Stimulated activated CD4-positive, alpha-beta T cell treated with anti-CD3 and anti-CD28 coated beads, Interleukin-2, amount 100 ng/mL, for 24 hours (primary cell): ENCODE results near the gene SBF1.
"Not testable (repeated sequence)": the region's sequence is repeated elsewhere in the genome, so short reads cannot be mapped to it uniquely, and the experiment has no call there.

Experiments used
- DNase-seq, 2 donors: peaks; one replicate each; pipeline ENCODE4 v3.0.0-alpha.2; 2020

Gene SBF1

DNA sequence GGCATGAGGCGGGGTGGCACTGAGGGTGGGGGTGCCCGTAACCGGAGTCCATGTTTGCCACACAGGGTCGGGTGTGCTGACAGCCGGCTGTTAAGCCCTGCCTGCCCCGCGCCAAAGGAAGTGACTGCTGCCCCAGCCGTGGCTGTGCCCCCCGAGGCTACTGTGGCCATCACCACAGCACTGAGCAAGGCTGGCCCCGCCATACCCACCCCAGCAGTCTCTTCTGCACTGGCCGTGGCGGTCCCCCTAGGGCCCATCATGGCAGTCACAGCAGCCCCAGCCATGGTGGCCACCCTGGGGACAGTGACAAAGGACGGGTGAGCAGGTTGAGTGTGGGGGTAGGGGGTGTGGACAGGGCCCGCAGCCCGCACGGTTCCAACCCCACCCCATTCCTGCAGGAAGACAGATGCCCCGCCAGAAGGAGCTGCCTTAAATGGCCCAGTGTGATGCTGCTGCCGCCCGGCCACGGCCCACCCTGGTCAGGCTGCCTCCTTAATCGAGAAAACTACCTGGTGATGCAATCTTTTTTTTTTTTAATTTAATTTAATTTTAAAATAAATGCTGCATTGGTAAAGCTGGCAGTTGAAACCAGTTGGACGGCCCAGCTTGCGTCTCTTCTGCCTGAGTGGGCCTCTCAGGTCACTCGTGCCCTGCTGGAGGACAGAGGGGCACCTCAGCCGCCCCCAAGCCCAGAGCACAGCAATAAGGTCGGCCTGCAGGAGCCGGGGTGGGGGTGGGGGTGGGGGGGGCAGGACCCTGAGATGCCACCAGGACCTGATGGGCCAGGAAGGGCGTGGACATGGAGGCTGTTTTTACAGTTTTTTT lies 30.8 kb downstream of the SBF1 start:
- no peak for DNase-seq

DNA sequence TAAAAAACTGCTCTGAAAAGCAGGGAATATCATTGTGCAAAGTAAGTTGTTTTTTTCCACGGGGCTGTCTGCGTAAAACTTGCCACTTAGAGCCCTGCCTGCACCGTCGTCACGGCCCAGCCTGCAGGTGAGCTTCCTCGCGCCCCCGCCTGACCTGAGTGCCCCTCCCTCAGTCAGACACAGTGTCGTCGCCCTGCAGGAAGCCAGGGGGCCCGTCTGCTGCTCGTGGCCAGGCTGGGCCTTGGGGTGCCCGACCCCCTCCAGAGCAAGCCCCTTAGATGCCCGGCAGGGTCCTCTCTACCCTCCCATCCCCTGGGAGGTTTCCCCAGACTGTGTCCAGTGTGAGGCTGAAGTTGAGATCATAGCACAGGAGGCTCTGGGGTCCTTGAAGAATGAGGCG lies 31.6 kb downstream of the SBF1 start:
- DNase-seq = no peak

DNA sequence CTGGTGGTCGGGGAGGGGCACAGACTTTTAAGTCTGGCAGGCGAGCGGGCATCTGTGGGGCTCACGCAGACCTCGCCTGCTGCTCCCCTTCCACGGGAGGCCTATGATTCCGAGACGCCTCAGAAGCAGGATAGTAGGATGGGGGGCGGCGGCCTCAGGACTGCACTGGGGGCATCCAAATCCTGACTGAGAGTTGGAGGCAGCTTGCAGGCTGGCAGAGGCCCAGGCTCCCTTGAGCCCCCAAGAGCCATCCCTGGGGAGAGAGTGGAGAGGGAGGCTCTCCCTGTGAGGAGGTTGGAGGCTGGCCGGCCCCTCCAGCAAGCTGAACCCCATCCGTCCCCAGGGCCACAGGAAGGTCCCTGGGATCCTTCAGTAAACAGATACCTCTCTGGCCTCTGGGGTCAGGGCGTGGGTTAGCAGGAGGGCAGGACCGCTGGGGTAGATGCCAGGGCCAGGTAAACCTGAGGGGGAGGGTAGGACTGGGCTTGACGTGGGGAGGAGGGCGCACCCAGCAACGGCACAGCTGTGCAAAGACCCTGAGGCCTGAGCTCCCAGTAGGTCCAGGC lies 33.3 kb downstream of the SBF1 start:
- no peak for DNase-seq

DNA sequence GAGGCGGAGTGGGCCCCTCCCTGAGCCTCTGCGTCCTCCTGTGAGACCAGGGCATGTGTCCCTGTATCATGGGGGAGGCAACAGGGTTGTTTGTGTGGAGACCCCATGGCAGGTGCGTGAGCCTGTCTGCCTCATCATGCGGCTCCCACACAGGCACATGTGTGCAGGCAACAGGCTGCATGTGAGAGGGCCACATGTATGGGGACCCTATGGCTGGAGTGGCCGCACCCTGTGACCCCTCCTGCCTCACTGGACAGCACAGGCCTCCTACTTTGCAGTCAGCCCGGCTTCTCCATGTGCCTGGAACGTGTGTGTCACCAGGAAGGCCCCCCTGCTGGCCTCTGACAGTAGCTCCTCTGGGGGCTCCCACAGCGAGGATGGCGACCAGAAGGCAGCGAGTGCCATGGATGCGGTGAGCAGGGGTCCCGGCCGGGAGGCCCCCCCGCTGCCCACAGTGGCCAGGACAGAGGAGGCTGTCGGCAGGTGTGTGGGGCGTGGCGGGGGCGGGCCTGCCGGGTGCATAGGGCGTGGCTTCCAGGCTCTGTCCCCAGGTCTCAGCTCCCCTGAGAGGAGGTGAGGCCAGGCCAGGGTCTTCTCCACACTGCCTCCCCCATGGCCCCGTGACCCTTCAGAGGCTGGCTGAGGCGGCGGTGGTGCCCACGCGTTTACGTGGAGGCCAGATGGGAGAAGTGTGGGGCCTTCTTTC lies 34.1 kb downstream of the SBF1 start:
- no peak for DNase-seq

DNA sequence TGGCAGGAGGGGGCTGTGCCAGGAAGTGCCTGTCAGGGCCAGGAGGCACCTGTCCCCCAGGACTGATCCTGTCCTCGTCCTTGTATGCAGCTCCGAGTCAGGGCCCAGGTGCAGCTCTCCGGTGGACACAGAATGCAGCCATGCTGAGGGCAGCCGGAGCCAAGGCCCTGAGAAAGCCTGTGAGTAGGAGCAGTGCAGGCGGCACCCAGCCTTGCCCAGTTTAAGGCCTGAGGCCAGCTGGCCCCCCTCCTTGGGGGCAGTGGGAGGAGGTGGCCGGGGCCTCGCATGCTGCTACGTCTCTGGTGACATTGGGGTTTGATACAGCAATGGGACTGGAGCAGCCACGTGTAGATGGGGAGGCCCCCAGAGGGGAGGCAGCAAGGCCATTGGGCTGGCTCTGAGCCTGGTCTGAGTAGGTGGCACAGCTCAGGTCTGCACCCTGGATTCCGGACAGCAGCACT lies 34.9 kb downstream of the SBF1 start:
- no peak for DNase-seq

DNA sequence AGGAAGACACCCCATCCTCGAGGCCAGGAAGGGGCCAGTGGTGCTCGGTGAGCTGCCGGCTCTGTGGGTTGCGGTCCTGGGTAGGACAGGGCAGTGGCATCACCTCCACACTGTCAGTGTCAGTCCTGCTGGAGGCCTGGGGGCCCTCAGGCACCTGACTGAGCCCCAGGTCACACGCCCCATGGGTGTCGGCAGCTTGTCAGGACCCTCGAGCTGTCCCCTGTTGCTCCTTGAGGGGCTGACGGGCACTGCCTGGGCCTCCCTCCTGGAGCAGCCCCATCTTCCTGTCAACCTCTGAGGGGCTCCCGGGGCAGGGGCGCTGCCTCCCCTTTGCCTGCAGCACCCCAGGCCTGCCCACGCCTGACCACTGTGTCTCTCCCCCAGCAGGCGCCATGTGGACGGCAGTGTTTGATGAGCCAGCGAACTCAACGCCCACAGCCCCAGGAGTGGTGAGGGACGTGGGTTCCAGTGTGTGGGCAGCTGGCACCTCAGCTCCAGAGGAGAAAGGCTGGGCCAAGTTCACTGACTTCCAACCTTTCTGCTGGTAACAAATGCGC lies 35.4 kb downstream of the SBF1 start:
- DNase-seq = no peak

DNA sequence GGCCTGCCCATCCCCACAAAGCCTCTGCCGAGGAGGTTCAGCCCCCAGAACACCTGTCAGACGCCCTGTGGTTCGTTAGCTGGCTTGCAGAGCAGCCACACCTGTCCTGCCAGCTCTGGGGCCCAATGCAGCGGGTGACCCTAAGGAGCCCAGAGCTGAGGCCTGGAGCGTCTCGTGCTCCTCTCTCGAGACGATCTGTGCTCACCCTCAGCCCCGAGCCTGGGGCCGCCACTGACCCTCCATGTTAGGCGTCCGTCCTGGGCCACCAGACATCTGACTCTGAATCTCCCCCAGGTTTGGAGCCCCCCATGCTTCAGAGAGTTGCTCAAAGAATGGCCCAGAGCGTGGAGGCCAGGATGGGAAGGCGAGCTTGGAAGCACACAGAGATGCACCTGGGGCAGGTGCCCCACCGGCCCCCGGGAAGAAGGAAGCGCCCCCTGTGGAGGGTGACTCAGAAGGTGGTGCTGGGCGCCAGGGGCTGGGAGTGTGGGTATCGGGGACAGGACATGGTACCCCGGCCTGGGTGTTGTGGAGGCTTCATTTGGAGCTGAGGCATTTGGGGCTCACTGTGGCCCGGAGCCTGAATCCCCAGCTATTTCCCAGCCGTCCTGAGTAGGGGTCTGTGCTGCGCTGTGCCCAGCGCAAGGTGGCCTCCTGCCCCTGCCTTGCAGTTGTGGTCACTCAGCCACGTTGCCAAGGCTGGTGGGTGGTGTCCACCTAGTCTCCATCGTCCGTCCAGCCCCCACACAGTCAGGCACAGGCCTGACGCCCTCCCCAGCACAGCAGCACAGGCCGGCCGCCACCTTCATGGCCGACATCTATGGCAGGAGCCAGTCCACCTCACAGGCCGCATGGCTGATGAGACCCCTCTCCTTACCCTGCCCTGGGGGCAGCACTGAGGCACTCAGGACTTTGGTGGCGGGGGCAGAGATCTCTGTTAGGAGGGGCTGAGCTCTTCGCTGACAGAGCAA lies 36.2 kb downstream of the SBF1 start:
- no peak for DNase-seq

DNA sequence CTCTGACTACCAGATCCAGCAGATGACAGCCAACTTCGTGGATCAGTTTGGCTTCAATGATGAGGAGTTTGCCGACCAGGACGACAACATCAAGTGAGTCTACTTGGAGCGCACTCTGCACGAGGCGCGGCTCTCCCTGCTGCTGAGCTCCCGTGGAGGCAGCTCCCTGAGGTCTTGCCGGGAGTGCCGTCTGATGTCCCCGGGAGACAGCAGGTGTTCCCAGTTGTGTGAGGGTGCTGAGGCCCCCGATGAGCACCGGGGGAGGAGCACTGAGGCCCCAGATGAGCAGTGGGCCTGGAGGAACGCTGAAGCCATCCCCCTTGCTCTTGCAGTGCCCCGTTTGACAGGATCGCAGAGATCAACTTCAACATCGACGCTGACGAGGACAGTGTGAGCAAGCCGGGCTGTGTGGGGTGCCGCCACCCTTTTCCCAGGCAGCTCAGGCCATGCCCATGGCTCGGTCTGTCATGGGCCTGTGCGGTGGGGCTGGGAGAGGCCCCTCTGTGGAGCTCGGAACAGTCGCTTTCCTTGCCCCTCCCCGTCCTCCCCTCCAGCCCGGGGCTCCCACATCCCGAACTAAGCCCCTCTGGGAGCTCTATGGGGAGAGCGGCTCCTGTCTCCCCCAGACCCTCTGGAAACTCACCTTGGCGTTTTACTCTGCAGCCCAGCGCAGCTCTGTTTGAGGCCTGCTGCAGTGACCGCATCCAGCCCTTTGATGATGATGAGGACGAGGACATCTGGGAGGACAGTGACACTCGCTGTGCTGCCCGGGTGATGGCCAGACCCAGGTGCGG lies 37.1 kb downstream of the SBF1 start:
- DNase-seq = no peak

DNA sequence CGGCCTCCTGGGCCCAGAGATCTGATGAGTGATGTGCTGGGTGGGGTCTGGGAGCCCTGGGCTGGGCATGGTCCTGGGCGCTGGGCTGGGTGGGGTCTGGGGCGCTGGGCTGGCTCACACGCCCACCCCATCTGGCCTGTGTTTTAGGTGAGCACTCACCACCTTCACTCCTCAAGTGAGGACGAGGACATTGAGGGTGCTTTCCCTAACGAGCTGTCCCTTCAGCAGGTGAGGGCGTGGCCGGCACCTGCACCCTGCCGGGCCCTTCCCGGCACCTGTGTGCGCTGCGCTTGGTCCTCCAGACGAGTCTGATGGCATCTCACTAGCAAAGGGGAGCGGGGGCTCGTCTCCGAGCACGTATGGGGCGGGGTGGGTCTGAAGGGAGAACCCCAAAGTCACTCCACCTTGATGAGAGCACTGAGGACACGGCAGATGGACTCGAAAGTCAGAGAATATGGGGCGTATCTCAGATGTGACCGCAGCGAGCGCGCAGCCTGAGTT lies 37.9 kb downstream of the SBF1 start:
- no peak for DNase-seq

DNA sequence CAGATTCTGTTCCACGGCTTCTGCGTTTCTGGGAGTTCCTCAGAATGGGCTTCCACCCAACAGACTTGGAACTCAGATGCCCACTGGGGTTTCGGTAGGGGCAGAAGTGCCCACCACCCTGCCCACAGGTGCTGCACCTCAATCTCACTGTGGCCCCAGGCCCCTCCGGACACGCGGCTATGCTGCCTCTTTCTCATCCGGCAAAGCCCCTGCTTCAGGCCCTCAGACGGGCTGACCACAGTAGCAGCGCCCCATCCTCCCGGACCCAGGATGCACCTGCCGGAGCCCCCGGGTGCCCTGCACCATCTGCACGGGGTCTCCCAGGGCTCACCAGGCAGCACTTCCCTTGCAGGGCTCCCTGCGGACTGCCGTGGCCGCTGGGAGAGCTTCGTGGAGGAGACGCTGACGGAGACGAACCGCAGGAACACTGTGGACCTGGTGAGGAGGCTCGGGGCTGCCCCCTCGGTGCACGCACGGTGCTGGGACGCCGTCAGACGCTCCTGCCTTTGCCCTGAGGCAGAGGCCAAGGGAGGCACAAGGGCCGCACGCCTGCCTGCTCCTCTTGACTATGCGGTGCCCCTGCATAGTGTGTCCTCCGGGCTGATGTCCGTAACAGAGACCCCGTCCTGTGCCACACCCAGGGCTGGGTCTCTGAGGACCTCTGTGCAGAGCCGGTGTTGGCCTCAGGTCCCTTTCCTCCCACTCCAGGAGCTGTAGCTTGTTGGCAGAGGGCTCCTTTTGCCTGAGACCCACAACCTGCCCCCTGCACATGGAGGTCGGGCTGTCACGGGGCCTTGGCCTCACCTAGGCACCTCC lies 38.6 kb downstream of the SBF1 start:
- DNase-seq = no peak

DNA sequence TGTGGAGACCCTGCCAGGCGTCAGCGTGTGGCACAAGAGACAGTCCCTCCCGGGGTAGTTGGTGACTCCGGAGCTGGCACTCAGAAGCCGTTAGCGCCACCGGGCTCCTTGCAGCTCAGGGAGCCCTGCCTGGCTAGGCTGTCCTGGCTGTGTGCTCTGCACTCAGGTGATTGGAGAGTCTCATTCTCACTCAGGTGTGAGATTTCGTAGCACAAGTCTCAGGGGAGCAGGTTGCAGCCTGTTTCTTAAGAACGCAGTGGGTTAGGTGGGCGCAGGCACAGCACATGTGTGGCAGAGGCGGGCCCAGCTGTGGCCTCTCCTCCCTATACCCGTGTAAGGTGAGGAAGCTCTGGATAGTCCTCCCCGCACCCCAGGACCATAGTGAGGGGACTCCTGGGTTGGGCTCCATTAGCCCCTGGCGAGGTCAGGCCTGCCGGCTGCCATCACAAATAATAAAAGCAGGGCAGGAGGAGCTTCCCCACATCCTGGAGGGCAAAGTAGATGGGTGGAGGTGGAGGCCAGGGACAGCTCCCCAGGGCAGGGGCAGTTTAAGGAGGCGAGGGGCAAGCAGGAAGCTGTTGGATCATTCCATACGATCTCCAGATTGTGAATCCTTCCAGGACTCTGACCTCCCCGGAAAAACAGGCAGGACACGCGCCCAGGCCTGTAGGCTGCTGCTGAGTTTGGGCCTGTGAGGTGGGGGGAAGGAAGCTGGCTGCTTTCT lies 39.4 kb downstream of the SBF1 start:
- no peak for DNase-seq

DNA sequence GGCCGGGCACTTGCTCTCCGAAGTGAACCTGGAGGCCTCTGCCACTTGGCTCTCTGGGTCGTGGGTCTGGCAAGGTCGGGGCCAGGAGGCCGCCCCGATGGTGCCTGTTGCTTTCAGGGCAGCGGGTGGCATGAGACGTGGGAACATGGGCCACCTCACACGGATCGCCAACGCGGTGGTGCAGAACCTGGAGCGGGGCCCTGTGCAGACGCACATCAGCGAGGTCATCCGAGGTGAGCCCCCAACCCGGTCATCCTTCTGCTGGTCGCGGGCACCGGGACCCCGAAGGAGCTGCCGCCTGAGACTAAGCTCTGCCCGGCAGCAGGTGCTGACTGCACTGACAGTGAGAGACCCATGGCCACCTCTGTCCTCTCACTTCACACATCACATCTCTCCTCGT lies 40.0 kb downstream of the SBF1 start:
- DNase-seq = no peak

DNA sequence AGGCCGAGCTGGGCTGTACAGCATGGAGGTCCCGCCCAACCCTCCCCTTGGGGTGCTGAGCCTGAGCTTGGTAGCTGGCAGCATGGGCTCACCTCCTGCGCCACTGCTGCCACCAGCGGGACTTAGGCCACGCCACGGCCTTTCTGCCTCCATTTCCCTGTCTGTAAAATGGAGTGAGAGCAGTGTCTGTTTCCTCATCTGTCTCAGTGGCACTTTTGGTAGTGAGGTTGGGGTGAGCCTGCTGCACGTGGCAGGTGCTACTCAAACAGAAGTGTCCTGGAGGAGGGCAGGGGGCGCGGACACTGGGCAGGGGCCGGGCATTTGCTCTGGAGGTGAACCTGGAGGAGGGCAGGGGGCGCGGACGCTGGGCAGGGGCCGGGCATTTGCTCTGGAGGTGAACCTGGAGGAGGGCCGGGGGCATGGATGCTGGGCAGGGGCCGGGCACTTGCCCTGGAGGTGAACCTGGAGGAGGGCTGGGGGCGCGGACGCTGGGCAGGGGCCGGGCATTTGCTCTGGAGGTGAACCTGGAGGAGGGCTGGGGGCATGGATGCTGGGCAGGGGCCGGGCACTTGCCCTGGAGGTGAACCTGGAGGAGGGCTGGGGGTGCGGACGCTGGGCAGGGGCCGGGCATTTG lies 41.8 kb downstream of the SBF1 start:
- DNase-seq = not testable (repeated sequence)

DNA sequence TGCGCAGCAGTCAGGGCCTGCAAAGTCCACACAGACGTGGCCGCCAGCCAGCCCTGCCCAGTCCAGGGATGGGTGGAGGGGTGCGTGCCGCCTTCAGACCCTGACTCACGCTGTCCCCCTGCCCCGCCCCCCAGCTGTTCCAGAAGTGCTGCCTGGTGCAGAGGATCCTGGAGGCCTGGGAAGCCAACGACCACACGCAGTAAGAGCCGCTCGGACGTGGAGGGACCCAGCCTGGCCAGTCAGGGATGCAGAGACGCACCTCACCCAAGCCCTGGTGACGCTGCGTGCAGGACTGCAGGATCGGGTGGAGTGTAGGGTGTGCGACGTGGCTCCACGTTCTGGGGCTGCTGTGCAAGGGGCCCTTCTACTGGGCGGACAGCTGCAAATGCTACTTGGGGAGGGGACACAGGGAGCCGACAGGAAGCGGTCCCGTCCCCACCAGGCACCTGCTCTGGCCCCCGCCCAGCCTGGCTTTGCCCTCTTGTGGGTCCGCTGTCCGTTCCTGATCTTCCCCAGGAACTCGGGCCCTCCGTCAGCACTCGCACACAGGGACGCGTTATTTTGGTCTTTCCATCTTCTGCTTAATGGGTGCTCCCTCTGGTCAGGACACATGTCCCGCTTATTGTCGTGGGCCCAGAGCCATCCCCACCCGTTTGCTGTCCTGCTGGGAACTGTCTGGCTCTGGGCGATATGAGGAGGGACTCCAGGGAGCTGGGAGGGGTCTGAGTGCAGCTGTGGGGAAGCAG lies 42.5 kb downstream of the SBF1 start:
- DNase-seq = no peak

DNA sequence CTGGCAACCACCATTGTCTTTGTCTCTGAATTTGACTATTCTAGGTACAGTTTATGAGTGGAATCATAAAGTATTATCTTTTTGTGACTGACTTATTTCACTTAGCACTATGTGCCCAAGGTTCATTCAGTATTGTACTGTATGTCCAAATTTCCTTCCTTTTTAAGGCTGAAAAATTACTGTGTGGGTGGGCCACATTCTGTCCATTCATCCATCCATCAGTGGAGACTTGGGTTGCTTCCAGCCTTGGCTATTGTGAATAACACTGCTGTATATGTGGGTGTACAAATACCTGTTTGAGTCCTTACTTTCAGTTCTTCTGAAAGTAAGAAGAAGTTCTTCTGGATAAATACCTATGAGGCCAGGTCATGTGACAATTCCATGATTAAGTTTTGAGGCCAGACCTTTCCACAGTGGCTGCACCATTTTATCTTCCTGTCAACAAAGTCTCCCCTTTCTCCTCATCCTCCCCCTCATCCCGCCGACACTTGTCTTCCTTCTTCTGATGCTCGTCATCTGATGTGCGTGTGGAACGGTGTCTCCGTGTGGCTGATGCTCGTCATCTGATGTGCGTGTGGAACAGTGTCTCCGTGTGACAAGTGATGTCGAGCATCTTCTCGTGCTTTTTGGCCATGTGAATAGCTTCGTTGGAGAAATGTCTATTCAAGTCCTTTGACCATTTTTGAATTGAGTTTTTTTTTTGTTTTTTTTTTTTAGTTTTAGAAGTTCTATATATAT lies 49.5 kb downstream of the SBF1 start:
- DNase-seq = no peak

DNA sequence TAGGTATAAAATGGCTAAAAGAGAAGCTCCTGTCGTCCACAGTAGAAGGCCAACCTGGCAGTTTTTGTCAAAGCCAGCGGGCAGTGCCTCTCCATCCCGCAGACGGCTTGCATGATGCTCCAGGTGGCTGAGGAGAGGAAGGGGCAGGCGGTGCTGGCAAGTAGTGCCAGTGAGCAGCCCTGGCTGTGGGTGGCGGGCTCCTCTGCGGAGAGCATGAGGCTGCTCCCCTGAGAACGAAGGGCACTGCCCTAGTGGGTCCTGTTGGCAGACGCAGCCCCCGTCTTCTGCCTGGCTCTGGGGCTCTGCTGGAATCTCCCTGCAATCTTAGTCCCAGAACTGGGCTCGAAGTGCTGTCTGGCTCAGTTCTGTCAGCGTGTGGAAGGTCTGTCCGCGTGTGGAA lies 50.9 kb downstream of the SBF1 start:
- no peak for DNase-seq

DNA sequence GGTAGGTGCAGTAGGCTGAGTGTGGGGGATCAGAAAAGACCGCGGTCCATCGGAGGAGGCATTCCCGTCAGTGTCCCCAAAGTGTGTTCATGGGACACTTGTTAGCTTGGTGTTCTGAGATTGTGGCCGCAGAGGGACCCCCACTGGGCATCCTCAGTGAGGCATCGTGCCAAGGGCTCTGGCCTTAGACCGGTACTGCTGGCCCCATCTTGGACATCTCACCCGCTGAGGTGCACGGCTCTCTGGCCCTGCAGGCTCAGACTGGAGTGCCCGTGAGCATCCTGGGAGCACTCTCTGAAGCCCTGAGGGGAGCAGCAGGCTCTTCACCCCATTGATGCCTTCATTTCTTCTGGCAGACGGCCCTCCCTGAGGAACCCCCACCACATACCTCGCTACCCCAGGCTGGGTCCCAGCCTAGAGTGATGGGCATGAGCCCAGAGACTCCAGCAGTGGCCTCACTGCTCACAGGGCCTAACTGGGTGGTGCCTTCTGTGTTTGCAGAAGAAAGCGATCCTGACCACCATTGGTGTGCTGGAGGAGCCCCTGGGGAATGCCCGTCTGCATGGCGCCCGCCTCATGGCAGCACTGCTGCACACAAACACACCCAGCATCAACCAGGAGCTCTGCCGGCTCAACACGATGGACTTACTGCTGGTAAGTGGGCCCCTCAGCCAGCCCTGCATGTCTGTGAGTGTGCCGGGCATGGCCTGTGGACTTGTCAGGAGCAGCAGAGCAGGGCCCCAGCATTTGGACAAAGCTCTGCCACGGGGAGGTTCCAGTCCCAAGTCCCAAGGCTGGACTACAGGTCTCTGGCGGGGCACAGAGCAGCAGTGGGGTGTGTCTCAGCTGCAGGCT lies 51.6 kb downstream of the SBF1 start:
- no peak for DNase-seq
